Measurements from ENCODE around the gene WDR27. TPM values are rescaled to one million over a fixed set of nuclear protein-coding genes. Genes with fewer than 3 reads are reported as not detected.
"Not testable (repeated sequence)": the region's sequence is repeated elsewhere in the genome, so short reads cannot be mapped to it uniquely, and the experiment has no call there.

The WDR27 gene
- total RNA-seq, 1 donor from 2014 or later: 26.8 TPM

- no peaks in the 10 kb centered on the region for H3K27me3 Mint-ChIP-seq (ENCODE audit: insufficient read depth)
- no peak for DNase-seq (ENCODE audit: low spot score)
- H3K36me3 Mint-ChIP-seq (ENCODE audit: low read depth): peaks cover 14% of the 10 kb centered on the region
- intact Hi-C loops (cut with micrococcal nuclease): no loop called here
- no peak overlapping the region for H3K27ac Mint-ChIP-seq
- H3K4me1 Mint-ChIP-seq (ENCODE audit: low read depth): peaks cover 32% of the 10 kb centered on the region
- H3K4me3 Mint-ChIP-seq: peak overlapping the region; percentile 89
- peaks cover 8% of the 10 kb centered on the region for H3K9me3 Mint-ChIP-seq
Observed at GRCh38 chr6:169700296-169700695, 1.5 kb downstream of the WDR27 start.

- H3K27me3 Mint-ChIP-seq (ENCODE audit: insufficient read depth); intact Hi-C loops (cut with micrococcal nuclease); H3K27ac Mint-ChIP-seq; H3K9me3 Mint-ChIP-seq; H3K4me1 Mint-ChIP-seq (ENCODE audit: low read depth); DNase-seq (ENCODE audit: low spot score); H3K36me3 Mint-ChIP-seq (ENCODE audit: low read depth); H3K4me3 Mint-ChIP-seq: not testable (repeated sequence)
Observed at GRCh38 chr6:169697115-169697514, 4.7 kb downstream of the WDR27 start.

GRCh38 chr6:169695131-169695530 is 6.7 kb downstream of the WDR27 start:
- Mint-ChIP-seq H3K4me3 (no peak overlapping the region), H3K27ac (no peak overlapping the region), H3K9me3 (peaks cover 8% of the 10 kb centered on the region), H3K4me1 (ENCODE audit: low read depth) (peaks cover 2% of the 10 kb centered on the region), H3K36me3 (ENCODE audit: low read depth) (no peaks in the 10 kb centered on the region), H3K27me3 (ENCODE audit: insufficient read depth) (no peaks in the 10 kb centered on the region)
- intact Hi-C loops (cut with micrococcal nuclease): no loop called here
- DNase-seq (ENCODE audit: low spot score): no peak

- H3K36me3 Mint-ChIP-seq (ENCODE audit: low read depth): peaks cover 3% of the 10 kb centered on the region
- no peak for DNase-seq (ENCODE audit: low spot score)
- intact Hi-C loops (cut with micrococcal nuclease): no loop called here
- no peak overlapping the region for H3K27ac Mint-ChIP-seq
- H3K4me1 Mint-ChIP-seq (ENCODE audit: low read depth): no peaks in the 10 kb centered on the region
- H3K9me3 Mint-ChIP-seq: peaks cover 8% of the 10 kb centered on the region
- H3K27me3 Mint-ChIP-seq (ENCODE audit: insufficient read depth): no peaks in the 10 kb centered on the region
- H3K4me3 Mint-ChIP-seq: no peak overlapping the region
Observed at GRCh38 chr6:169692516-169692915, 9.3 kb downstream of the WDR27 start.

DNA sequence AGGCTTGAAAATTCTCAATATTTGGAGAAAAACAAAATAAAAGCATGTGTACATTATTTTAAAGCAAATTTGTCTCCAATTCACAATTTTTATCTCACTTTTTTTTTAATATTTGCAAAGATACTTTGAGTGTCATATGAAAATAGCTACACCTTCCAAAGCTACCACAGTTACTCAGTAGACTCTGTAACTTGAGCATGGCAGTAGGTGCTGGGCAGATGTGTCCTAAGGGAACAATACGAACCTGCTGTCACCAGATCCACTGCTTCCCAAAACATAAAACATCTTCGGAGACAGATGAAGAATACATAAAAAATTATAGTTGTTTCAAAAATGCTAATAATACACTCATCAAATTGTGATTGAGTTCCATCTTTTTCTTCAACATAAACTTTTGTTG is 10.6 kb downstream of the WDR27 start:
- H3K9me3 Mint-ChIP-seq: peaks cover 13% of the 10 kb centered on the region
- intact Hi-C loops (cut with micrococcal nuclease): no loop called here
- H3K36me3 Mint-ChIP-seq (ENCODE audit: low read depth): peaks cover 7% of the 10 kb centered on the region
- H3K27ac Mint-ChIP-seq: no peak overlapping the region
- H3K27me3 Mint-ChIP-seq (ENCODE audit: insufficient read depth): no peaks in the 10 kb centered on the region
- no peak for DNase-seq (ENCODE audit: low spot score)
- H3K4me1 Mint-ChIP-seq (ENCODE audit: low read depth): no peaks in the 10 kb centered on the region
- H3K4me3 Mint-ChIP-seq: no peak overlapping the region

GRCh38 chr6:169689287-169689686 is 12.5 kb downstream of the WDR27 start:
- no peak overlapping the region for H3K27ac Mint-ChIP-seq
- no peaks in the 10 kb centered on the region for H3K4me1 Mint-ChIP-seq (ENCODE audit: low read depth)
- H3K36me3 Mint-ChIP-seq (ENCODE audit: low read depth): peaks cover 19% of the 10 kb centered on the region
- H3K27me3 Mint-ChIP-seq (ENCODE audit: insufficient read depth): no peaks in the 10 kb centered on the region
- no peak for DNase-seq (ENCODE audit: low spot score)
- peaks cover 16% of the 10 kb centered on the region for H3K9me3 Mint-ChIP-seq
- intact Hi-C loops (cut with micrococcal nuclease): no loop called here
- H3K4me3 Mint-ChIP-seq: no peak overlapping the region

DNA sequence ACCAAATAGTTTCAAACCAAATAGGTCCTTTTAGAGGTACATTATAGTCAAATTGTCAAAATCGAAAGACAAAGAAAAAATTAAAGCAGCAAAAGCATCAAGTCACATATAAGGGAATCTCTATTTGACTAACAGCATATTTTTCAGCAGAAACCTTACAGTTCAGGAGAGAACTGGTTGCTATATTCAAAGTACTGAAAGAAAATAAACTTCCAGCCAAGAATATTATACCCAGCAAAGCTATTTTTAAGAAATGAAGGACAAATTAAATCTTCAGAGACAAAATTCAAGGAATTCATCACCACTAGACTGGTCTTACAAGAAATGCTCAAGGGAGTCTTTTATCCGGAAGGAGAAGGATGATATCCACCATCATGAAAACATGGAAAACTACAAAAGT is 16.0 kb downstream of the WDR27 start:
- intact Hi-C loops (cut with micrococcal nuclease): no loop called here
- Mint-ChIP-seq H3K4me3 (no peak overlapping the region), H3K27me3 (ENCODE audit: insufficient read depth) (no peaks in the 10 kb centered on the region), H3K27ac (no peak overlapping the region), H3K4me1 (ENCODE audit: low read depth) (peaks cover 6% of the 10 kb centered on the region), H3K36me3 (ENCODE audit: low read depth) (peaks cover 19% of the 10 kb centered on the region), H3K9me3 (peaks cover 16% of the 10 kb centered on the region)
- no peak for DNase-seq (ENCODE audit: low spot score)

- no peak for DNase-seq (ENCODE audit: low spot score)
- Mint-ChIP-seq H3K4me1 (ENCODE audit: low read depth) (peaks cover 6% of the 10 kb centered on the region), H3K9me3 (peaks cover 16% of the 10 kb centered on the region), H3K27ac (no peak overlapping the region), H3K4me3 (no peak overlapping the region), H3K36me3 (ENCODE audit: low read depth) (peaks cover 19% of the 10 kb centered on the region), H3K27me3 (ENCODE audit: insufficient read depth) (no peaks in the 10 kb centered on the region)
- intact Hi-C loops (cut with micrococcal nuclease): no loop called here
Observed at GRCh38 chr6:169684056-169684455, 17.8 kb downstream of the WDR27 start.

DNA sequence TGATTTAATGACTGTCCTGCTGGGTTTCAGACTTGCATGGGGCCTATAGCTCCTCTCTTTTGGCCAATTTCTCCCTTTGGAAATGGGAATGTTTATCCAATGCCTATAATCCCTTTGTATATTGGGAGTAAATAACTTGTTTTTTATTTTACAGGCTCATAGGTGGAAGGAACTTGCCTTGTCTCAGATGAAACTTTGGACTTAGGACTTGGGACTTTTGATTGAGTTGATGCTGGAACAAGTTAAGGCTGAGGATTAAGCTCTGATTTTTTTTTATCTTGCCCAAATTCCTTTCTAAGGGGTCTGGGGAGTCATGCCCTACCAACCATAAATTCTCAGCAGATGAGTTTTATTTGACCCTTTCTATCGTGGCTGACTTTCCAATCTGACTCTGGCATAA is 23.5 kb downstream of the WDR27 start:
- Mint-ChIP-seq H3K9me3 (no peaks in the 10 kb centered on the region), H3K4me1 (ENCODE audit: low read depth) (peaks cover 3% of the 10 kb centered on the region), H3K27ac (no peak overlapping the region), H3K4me3 (no peak overlapping the region), H3K27me3 (ENCODE audit: insufficient read depth) (no peaks in the 10 kb centered on the region), H3K36me3 (ENCODE audit: low read depth) (no peaks in the 10 kb centered on the region)
- DNase-seq (ENCODE audit: low spot score): no peak
- intact Hi-C loops (cut with micrococcal nuclease): no loop called here

DNA sequence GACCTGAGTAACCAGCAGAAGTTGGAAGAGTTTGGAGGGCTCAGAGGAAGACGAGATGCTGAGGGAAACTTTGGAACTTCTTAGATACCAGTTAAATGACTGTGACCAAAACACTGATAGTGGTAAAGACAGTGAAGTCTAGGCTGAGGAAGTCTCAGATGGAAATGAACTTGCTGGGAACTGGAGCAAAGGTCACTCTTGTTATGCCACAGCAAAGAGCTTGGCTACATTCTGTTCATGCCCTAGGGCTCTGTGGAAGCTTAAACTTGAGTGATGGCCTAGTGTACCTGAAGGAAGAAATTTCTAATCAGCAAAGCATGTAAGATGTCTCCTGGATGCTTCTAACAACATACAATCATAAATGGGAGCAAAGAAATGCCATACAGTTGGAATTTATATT is 24.7 kb downstream of the WDR27 start:
- H3K9me3 Mint-ChIP-seq: no peaks in the 10 kb centered on the region
- H3K36me3 Mint-ChIP-seq (ENCODE audit: low read depth): no peaks in the 10 kb centered on the region
- no peak overlapping the region for H3K4me3 Mint-ChIP-seq
- intact Hi-C loops (cut with micrococcal nuclease): no loop called here
- no peaks in the 10 kb centered on the region for H3K27me3 Mint-ChIP-seq (ENCODE audit: insufficient read depth)
- H3K27ac Mint-ChIP-seq: no peak overlapping the region
- no peak for DNase-seq (ENCODE audit: low spot score)
- no peaks in the 10 kb centered on the region for H3K4me1 Mint-ChIP-seq (ENCODE audit: low read depth)

DNA sequence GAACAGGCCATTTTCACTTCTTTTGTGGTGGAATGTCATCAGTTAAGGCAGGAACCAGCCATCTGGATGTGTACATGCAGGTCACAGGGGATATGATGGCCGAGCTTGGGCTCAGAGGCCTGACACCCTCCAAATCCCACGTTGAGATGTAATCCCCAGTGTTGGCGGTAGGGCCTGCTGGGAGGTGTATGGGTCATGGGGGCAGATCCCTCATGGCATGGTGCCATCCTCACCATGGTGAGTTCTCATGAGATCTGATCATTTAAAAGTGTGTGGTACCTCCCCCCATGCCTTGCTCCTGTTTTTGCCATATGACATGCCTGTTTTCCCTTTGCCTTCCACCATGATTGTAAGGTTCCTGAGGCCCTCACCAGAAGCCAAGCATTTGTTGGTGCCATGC is 26.8 kb downstream of the WDR27 start:
- Mint-ChIP-seq H3K4me1 (ENCODE audit: low read depth) (no peaks in the 10 kb centered on the region), H3K27ac (no peak overlapping the region), H3K4me3 (no peak overlapping the region), H3K27me3 (ENCODE audit: insufficient read depth) (no peaks in the 10 kb centered on the region), H3K36me3 (ENCODE audit: low read depth) (no peaks in the 10 kb centered on the region), H3K9me3 (no peaks in the 10 kb centered on the region)
- intact Hi-C loops (cut with micrococcal nuclease): no loop called here
- DNase-seq (ENCODE audit: low spot score): no peak

GRCh38 chr6:169671563-169671962 is 30.3 kb downstream of the WDR27 start:
- no peaks in the 10 kb centered on the region for H3K36me3 Mint-ChIP-seq (ENCODE audit: low read depth)
- no peaks in the 10 kb centered on the region for H3K9me3 Mint-ChIP-seq
- intact Hi-C loops (cut with micrococcal nuclease): no loop called here
- H3K27ac Mint-ChIP-seq: no peak overlapping the region
- DNase-seq (ENCODE audit: low spot score): no peak
- no peaks in the 10 kb centered on the region for H3K4me1 Mint-ChIP-seq (ENCODE audit: low read depth)
- H3K4me3 Mint-ChIP-seq: no peak overlapping the region
- no peaks in the 10 kb centered on the region for H3K27me3 Mint-ChIP-seq (ENCODE audit: insufficient read depth)

GRCh38 chr6:169669889-169670288 is 31.9 kb downstream of the WDR27 start:
- DNase-seq (ENCODE audit: low spot score): no peak
- no peaks in the 10 kb centered on the region for H3K4me1 Mint-ChIP-seq (ENCODE audit: low read depth)
- intact Hi-C loops (cut with micrococcal nuclease): no loop called here
- H3K9me3 Mint-ChIP-seq: no peaks in the 10 kb centered on the region
- no peaks in the 10 kb centered on the region for H3K27me3 Mint-ChIP-seq (ENCODE audit: insufficient read depth)
- no peak overlapping the region for H3K27ac Mint-ChIP-seq
- no peaks in the 10 kb centered on the region for H3K36me3 Mint-ChIP-seq (ENCODE audit: low read depth)
- no peak overlapping the region for H3K4me3 Mint-ChIP-seq

DNA sequence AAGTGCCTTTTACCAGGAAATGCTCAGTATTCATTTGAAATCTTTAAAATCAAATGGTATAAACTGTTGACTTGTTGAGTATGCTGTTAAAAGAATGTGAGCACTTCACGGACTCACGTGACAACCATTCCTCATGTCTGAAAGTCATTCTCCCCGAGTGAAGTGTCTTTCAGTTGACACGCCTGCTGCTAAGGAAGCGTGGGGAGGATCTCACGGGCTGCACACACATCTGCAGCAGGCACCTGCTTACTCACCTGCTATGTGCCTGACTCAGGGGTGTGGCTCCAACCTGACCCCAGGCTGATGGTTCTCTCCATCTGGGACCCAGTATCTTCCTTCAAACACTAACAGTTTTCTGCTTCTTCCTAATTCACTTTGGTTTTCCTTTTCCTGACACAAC is 32.7 kb downstream of the WDR27 start:
- Mint-ChIP-seq H3K27me3 (ENCODE audit: insufficient read depth) (no peaks in the 10 kb centered on the region), H3K36me3 (ENCODE audit: low read depth) (no peaks in the 10 kb centered on the region), H3K4me1 (ENCODE audit: low read depth) (no peaks in the 10 kb centered on the region), H3K4me3 (no peak overlapping the region), H3K27ac (no peak overlapping the region), H3K9me3 (no peaks in the 10 kb centered on the region)
- DNase-seq (ENCODE audit: low spot score): no peak
- intact Hi-C loops (cut with micrococcal nuclease): no loop called here
